ENCODE measurements around the gene RGS9BP.
"Not testable (repeated sequence)": the region's sequence is repeated elsewhere in the genome, so short reads cannot be mapped to it uniquely, and the experiment has no call there.

The RGS9BP gene

GRCh38 chr19:32682317-32682716 lies 6.7 kb downstream of the RGS9BP start:
- Mint-ChIP-seq H3K4me3 (no peak overlapping the region), H3K27me3 (peaks cover 9% of the 10 kb centered on the region), H3K4me1 (peaks cover 3% of the 10 kb centered on the region), H3K9me3 (no peaks in the 10 kb centered on the region), H3K27ac (no peak overlapping the region), H3K36me3 (no peaks in the 10 kb centered on the region)

DNA sequence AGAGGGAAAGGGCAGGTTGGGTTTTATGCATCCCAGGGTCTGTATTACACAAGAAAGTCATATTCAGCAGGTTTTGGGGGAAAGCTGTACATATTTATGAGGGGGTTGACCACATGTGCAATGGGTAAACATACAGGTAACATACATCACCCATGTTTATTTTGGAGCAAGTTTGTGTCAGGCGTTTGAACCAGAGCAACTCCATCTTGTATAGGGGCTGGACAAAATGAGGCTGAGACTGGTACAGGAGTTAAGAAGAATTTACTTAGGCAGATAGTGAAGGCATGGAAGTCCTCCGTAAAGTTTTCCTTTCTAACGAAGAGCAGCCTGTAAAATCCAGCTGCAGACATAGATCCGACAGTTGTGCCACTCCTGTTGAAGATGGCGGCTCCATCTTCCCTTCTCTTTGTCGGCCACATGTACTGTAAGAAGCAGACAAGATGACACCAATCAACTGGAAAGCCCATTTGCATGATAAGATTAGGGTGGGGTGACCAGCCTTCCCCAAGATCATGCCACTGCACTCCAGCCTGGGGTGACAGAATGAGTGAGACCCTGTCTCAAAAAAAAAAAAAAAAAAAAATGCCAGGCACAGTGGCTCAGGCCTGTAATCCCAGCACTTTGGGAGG lies 11.3 kb downstream of the RGS9BP start:
- Mint-ChIP-seq H3K4me1 (peaks cover 9% of the 10 kb centered on the region), H3K9me3 (no peaks in the 10 kb centered on the region), H3K27ac (no peak overlapping the region), H3K4me3 (no peak overlapping the region), H3K27me3 (no peaks in the 10 kb centered on the region), H3K36me3 (no peaks in the 10 kb centered on the region)

GRCh38 chr19:32687681-32688080 lies 12.0 kb downstream of the RGS9BP start:
- Mint-ChIP-seq H3K4me3 (no peak overlapping the region), H3K9me3 (no peaks in the 10 kb centered on the region), H3K36me3 (no peaks in the 10 kb centered on the region), H3K4me1 (peaks cover 10% of the 10 kb centered on the region), H3K27ac (no peak overlapping the region), H3K27me3 (no peaks in the 10 kb centered on the region)

DNA sequence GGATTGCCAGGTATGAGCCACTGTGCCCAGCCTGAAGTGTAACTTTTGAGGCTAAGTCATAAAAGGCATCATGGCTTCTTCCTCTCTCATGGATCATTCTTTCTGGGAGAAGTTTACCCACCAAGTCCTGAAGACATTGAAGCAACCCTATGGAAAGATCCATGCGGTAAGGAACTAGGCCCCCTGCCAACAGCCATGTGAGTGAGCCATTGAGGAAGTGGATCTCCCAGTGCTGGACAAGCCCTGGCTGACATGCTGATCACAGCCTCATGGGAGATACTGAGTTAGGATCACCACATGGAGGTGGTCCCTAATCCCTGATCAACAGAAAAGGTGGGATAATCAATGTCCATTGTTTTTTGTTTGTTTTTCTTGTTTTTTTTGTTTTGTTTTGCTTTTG lies 12.7 kb downstream of the RGS9BP start:
- no peaks in the 10 kb centered on the region for H3K27me3 Mint-ChIP-seq

GRCh38 chr19:32691291-32691951 lies 15.8 kb downstream of the RGS9BP start, which contains the start of gene NUDT19:
NUDT19 (plus strand) TSS chr19:32691821; CDS start chr19:32691961, 140 bp downstream.
- Mint-ChIP-seq H3K9me3 (no peaks in the 10 kb centered on the region), H3K4me1 (peaks cover 46% of the 10 kb centered on the region), H3K4me3 (peak within 1 kb of the TSS; percentile 92), H3K27me3 (no peaks in the 10 kb centered on the region), H3K27ac (peak within 1 kb of the TSS; percentile 93), H3K36me3 (peaks cover 21% of the 10 kb centered on the region)

More for the DNA sequence above, 12.7 kb downstream of the RGS9BP start:
- Mint-ChIP-seq H3K4me1 (peaks cover 16% of the 10 kb centered on the region), H3K27ac (no peak overlapping the region), H3K4me3 (no peak overlapping the region), H3K9me3 (no peaks in the 10 kb centered on the region), H3K36me3 (peaks cover 4% of the 10 kb centered on the region)

DNA sequence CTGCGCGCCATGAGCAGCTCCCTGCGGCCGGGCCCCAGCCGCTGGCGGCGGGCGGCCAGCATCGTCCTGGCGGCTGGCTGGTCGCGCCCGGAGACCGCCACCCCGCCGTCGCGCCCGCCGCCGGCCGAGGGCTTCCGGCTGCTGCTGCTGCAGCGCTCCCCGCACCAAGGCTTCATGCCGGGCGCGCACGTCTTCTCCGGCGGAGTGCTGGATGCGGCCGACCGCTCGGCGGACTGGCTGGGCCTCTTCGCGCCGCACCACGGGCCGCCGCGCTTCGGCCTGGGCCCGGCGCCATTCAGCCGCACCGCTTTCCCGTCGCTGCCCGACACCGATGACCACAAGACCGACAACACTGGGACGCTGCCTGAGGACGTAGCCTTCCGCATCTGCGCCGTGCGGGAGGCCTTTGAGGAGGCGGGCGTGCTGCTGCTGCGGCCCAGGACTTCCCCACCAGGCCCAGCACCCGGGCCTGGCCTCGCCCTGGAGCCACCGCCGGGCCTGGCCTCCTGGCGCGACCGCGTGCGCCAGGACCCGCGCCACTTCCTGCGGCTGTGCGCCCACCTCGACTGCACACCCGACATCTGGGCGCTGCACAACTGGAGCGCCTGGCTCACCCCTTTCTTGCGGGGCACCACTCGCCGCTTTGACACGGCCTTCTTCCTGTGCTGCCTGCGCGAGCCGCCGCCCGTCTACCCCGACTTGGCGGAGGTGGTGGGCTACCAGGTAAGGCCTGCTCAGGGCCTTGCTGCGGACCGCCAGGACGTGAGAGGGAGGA lies 16.5 kb downstream of the RGS9BP start:
- peaks cover 53% of the 10 kb centered on the region for H3K4me1 Mint-ChIP-seq
- no peaks in the 10 kb centered on the region for H3K27me3 Mint-ChIP-seq

GRCh38 chr19:32692727-32693061 lies 17.0 kb downstream of the RGS9BP start:
- H3K27ac Mint-ChIP-seq: peak overlapping the region; percentile 92
- peaks cover 25% of the 10 kb centered on the region for H3K36me3 Mint-ChIP-seq
- H3K27me3 Mint-ChIP-seq: no peaks in the 10 kb centered on the region
- H3K4me3 Mint-ChIP-seq: peak overlapping the region; percentile 92
- peaks cover 59% of the 10 kb centered on the region for H3K4me1 Mint-ChIP-seq
- no peaks in the 10 kb centered on the region for H3K9me3 Mint-ChIP-seq

More for the DNA sequence above, 16.5 kb downstream of the RGS9BP start:
- peaks cover 21% of the 10 kb centered on the region for H3K36me3 Mint-ChIP-seq
- peak overlapping the region; percentile 92 for H3K27ac Mint-ChIP-seq
- no peaks in the 10 kb centered on the region for H3K9me3 Mint-ChIP-seq
- H3K4me3 Mint-ChIP-seq: peak overlapping the region; percentile 92

GRCh38 chr19:32693151-32694108 lies 17.8 kb downstream of the RGS9BP start:
- H3K9me3 Mint-ChIP-seq, H3K27me3 Mint-ChIP-seq: not testable (repeated sequence)
- Mint-ChIP-seq H3K36me3 (peaks cover 31% of the 10 kb centered on the region), H3K27ac (peak overlapping the region; percentile 92), H3K4me3 (peak overlapping the region; percentile 92), H3K4me1 (peaks cover 62% of the 10 kb centered on the region)

GRCh38 chr19:32694316-32694715 lies 18.7 kb downstream of the RGS9BP start:
- peak overlapping the region; percentile 92 for H3K4me3 Mint-ChIP-seq
- H3K9me3 Mint-ChIP-seq, H3K27me3 Mint-ChIP-seq, H3K27ac Mint-ChIP-seq: not testable (repeated sequence)
- peaks cover 38% of the 10 kb centered on the region for H3K36me3 Mint-ChIP-seq
- H3K4me1 Mint-ChIP-seq: peaks cover 66% of the 10 kb centered on the region

GRCh38 chr19:32694851-32695250 lies 19.2 kb downstream of the RGS9BP start:
- Mint-ChIP-seq H3K36me3 (peaks cover 40% of the 10 kb centered on the region), H3K4me3 (peak overlapping the region; percentile 92), H3K4me1 (peaks cover 66% of the 10 kb centered on the region)
- not testable (repeated sequence) for H3K27me3 Mint-ChIP-seq, H3K9me3 Mint-ChIP-seq, H3K27ac Mint-ChIP-seq

DNA sequence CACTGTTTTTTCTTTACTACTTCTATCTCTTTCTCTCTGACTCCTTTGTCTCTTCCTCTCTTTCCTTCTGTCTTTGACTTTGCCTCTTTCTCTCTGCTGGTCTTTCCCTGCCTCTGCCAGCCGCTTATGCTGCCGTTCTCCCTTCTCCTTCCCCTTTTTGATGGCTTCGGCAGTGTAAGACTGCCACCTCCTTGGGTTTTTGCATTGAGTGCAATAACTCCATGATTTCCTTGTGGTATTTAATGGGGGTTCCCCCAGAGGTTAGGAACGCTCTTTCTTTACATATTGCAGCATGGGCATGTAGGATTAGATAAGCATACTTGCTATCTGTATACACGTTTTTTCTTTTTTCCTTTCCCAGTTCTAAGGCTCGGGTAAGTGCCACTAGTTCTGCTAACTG lies 19.9 kb downstream of the RGS9BP start:
- H3K4me3 Mint-ChIP-seq: peak overlapping the region; percentile 82
- peak overlapping the region; percentile 18 for H3K27ac Mint-ChIP-seq
- H3K27me3 Mint-ChIP-seq, H3K9me3 Mint-ChIP-seq: not testable (repeated sequence)
- peaks cover 41% of the 10 kb centered on the region for H3K36me3 Mint-ChIP-seq
- peaks cover 66% of the 10 kb centered on the region for H3K4me1 Mint-ChIP-seq

GRCh38 chr19:32696771-32697170 lies 21.1 kb downstream of the RGS9BP start:
- H3K27ac Mint-ChIP-seq: peak overlapping the region; percentile 80
- peaks cover 64% of the 10 kb centered on the region for H3K4me1 Mint-ChIP-seq

GRCh38 chr19:32700129-32700528 lies 24.5 kb downstream of the RGS9BP start:
- Mint-ChIP-seq H3K4me1 (peaks cover 49% of the 10 kb centered on the region), H3K36me3 (peaks cover 43% of the 10 kb centered on the region)
- not testable (repeated sequence) for H3K9me3 Mint-ChIP-seq, H3K4me3 Mint-ChIP-seq, H3K27ac Mint-ChIP-seq, H3K27me3 Mint-ChIP-seq

More at GRCh38 chr19:32696771-32697170, 21.1 kb downstream of the RGS9BP start:
- H3K27me3 Mint-ChIP-seq, H3K9me3 Mint-ChIP-seq, H3K4me3 Mint-ChIP-seq: not testable (repeated sequence)
- H3K36me3 Mint-ChIP-seq: peaks cover 41% of the 10 kb centered on the region

DNA sequence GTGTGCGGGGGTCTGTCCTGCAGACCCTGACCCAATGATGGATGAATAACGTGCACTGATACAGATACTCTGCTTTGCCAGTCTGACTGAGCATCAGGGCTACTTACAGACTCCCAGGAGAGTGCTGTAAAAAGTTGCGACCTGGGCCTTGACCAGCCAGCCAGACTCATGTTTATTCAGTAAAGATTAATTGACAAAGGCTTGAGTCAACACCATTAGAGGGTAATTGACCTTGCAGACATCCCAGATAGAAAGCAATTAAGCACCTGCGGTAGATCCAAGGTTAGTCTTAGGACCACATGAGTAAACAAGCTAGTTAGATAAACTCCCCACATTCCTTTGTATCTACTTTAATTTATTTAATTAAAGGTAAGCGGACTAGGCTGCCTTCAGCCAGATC lies 26.4 kb downstream of the RGS9BP start:
- Mint-ChIP-seq H3K27me3 (no peaks in the 10 kb centered on the region), H3K27ac (no peak overlapping the region), H3K36me3 (peaks cover 34% of the 10 kb centered on the region), H3K4me1 (peaks cover 42% of the 10 kb centered on the region), H3K4me3 (no peak overlapping the region), H3K9me3 (no peaks in the 10 kb centered on the region)

- H3K4me3 Mint-ChIP-seq, H3K27me3 Mint-ChIP-seq, H3K27ac Mint-ChIP-seq, H3K9me3 Mint-ChIP-seq: not testable (repeated sequence)
- Mint-ChIP-seq H3K4me1 (peaks cover 43% of the 10 kb centered on the region), H3K36me3 (peaks cover 22% of the 10 kb centered on the region)
These were observed 28.4 kb downstream of the RGS9BP start for GRCh38 chr19:32704006-32704405.

Data from activated naive CD4-positive, alpha-beta T cell treated with anti-CD3 and anti-CD28 coated beads, Interleukin-2, amount 50 U/mL, for 24 hours (primary cell).